H1 (cell line): ENCODE data around the gene SLC47A2. TPM values are rescaled to one million over a fixed set of nuclear protein-coding genes. Genes with fewer than 3 reads are reported as not detected.

ENCODE experiments used
- CTCF ChIA-PET: fragments of 300-600 bp; sonication (Branson Sonifier 250); formaldehyde crosslinking; loops from one replicate; lab custom pipeline; 2021; ENCODE audit not compliant: partially characterized antibody; lab: Charles Lee
- POLR2A ChIA-PET: fragments of 300-600 bp; sonication (Branson Sonifier 250); formaldehyde crosslinking; loops from one replicate; lab custom pipeline; 2021; ENCODE audit warnings: inconsistent platforms; ENCODE audit not compliant: partially characterized antibody; lab: Charles Lee
- DNase-seq, 2 experiments: peaks; one replicate each; pipeline versions ENCODE4 v3.0.0 to v3.0.0-alpha.2; 2010 to 2022; ENCODE audit warnings: low spot score in 2 of 2, low read depth in 1 of 2, mixed read lengths in 1 of 2
- FAIRE-seq: peaks from 2 replicates; lab custom pipeline; 2011; peaks lifted over from hg19 to GRCh38; lab: Jason Lieb, UNC
- H2AFZ ChIP-seq: 2 replicates; pipeline ENCODE4 v1.8.1; 2012; ENCODE audit warnings: low read length, inconsistent platforms
- H2AK5ac ChIP-seq: 2 replicates; pipeline ENCODE4 v1.6.1; 2013; ENCODE audit warnings: low read depth, low read length
- H2BK120ac ChIP-seq: replicated peaks from 2 replicates; pipeline ENCODE3; 2013; ENCODE audit warnings: low read depth, low read length, inconsistent platforms
- H2BK12ac ChIP-seq: 2 replicates; pipeline ENCODE4 v1.6.1; 2013; ENCODE audit warnings: low read depth, low read length
- H2BK15ac ChIP-seq: 2 replicates; pipeline ENCODE4 v1.6.1; 2013; ENCODE audit warnings: low read length
- H2BK20ac ChIP-seq: 2 replicates; pipeline ENCODE4 v1.6.1; 2013; ENCODE audit warnings: low read length
- H2BK5ac ChIP-seq: 2 replicates; pipeline ENCODE4 v1.6.1; 2013; ENCODE audit warnings: low read depth, low read length
- H3K14ac ChIP-seq: 2 replicates; pipeline ENCODE4 v1.6.1; 2013; ENCODE audit warnings: inconsistent platforms; ENCODE audit not compliant: insufficient read length
- H3K18ac ChIP-seq: 2 replicates; pipeline ENCODE4 v1.6.1; 2013; ENCODE audit warnings: low read length; ENCODE audit errors: extremely low read depth
- H3K23ac ChIP-seq: 2 replicates; pipeline ENCODE4 v1.6.1; 2013; ENCODE audit warnings: inconsistent platforms; ENCODE audit not compliant: insufficient read length
- H3K23me2 ChIP-seq: 2 replicates; pipeline ENCODE4 v1.6.1; 2013; ENCODE audit warnings: low read depth, low read length
- H3K27ac ChIP-seq: 2 replicates; pipeline ENCODE4 v1.6.1; 2011; ENCODE audit warnings: low read depth, low read length, inconsistent platforms
- H3K27me3 ChIP-seq, 4 experiments: replicated peaks in 1 of 4; 1 replicate in 1 of 4; 2 replicates in 3 of 4; pipeline versions ENCODE4 v1.6.1 to v1.8.1; 2011 to 2013; ENCODE audit warnings: low read length in 3 of 4, mild to moderate bottlenecking in 3 of 4, inconsistent platforms in 2 of 4, mixed read lengths in 2 of 4, moderate library complexity in 1 of 4; ENCODE audit not compliant: control insufficient read depth in 3 of 4, insufficient read depth in 3 of 4; ENCODE audit errors: extremely low read depth in 1 of 4
- H3K36me3 ChIP-seq, 4 experiments: 2 replicates each; pipeline versions ENCODE4 v1.6.1 to v1.8.1; 2011 to 2013; ENCODE audit warnings: mild to moderate bottlenecking in 4 of 4, low read length in 3 of 4, moderate library complexity in 2 of 4, control low read depth in 1 of 4, inconsistent platforms in 1 of 4; ENCODE audit not compliant: insufficient read depth in 4 of 4, control insufficient read depth in 2 of 4
- H3K4ac ChIP-seq: replicated peaks from 2 replicates; pipeline ENCODE3; 2013; ENCODE audit warnings: low read length, low read depth, mixed read lengths, inconsistent platforms; ENCODE audit not compliant: insufficient read length
- H3K4me1 ChIP-seq, 4 experiments: replicated peaks in 1 of 4; 1 replicate in 1 of 4; 2 replicates in 3 of 4; pipeline versions ENCODE4 v1.6.1 to v1.8.1; 2011 to 2013; ENCODE audit warnings: low read length in 3 of 4, inconsistent platforms in 2 of 4, mixed read lengths in 1 of 4; ENCODE audit not compliant: insufficient read depth in 4 of 4, control insufficient read depth in 3 of 4
- H3K4me2 ChIP-seq, 2 experiments: 2 replicates each; pipeline versions ENCODE4 v1.6.1 to v1.8.1; 2011 to 2013; ENCODE audit warnings: low read depth in 2 of 2, low read length in 2 of 2, control low read depth in 1 of 2, inconsistent platforms in 1 of 2, mild to moderate bottlenecking in 1 of 2; ENCODE audit not compliant: insufficient read depth in 1 of 2
- H3K4me3 ChIP-seq, 4 experiments: fragments of 200-600, 300-600 bp in 1 of 4; sonication (generic), shearing (Covaris generic), sonication (Bioruptor Twin) in 1 of 4; 2 replicates each; pipeline versions ENCODE4 v1.5.1 to v1.8.1; 2011 to 2016; ENCODE audit warnings: low read length in 4 of 4, low read depth in 3 of 4, control low read depth in 2 of 4, inconsistent platforms in 2 of 4, mild to moderate bottlenecking in 2 of 4, mixed read lengths in 1 of 4, moderate library complexity in 1 of 4; ENCODE audit not compliant: insufficient read depth in 2 of 4; ENCODE audit errors: extremely low read depth in 1 of 4
- H3K56ac ChIP-seq: replicated peaks from 2 replicates; pipeline ENCODE3; 2013; ENCODE audit warnings: low read depth, mild to moderate bottlenecking, mixed read lengths, low read length, inconsistent platforms; ENCODE audit not compliant: insufficient read length
- H3K79me1 ChIP-seq: 2 replicates; pipeline ENCODE4 v1.6.1; 2013; ENCODE audit warnings: low read depth, low read length, control low read depth
- H3K79me2 ChIP-seq, 2 experiments: 2 replicates each; pipeline versions ENCODE4 v1.6.1 to v1.8.1; 2012 to 2013; ENCODE audit warnings: low read length in 2 of 2, mild to moderate bottlenecking in 2 of 2, inconsistent platforms in 1 of 2; ENCODE audit not compliant: insufficient read depth in 2 of 2, control insufficient read depth in 1 of 2
- H3K9ac ChIP-seq, 4 experiments: replicated peaks in 1 of 4; 1 replicate in 1 of 4; 2 replicates in 3 of 4; pipeline versions ENCODE4 v1.6.1 to v1.8.1; 2011 to 2013; ENCODE audit warnings: low read depth in 3 of 4, low read length in 3 of 4, control low read depth in 2 of 4, mild to moderate bottlenecking in 2 of 4, moderate library complexity in 2 of 4, inconsistent platforms in 1 of 4; ENCODE audit errors: extremely low read depth in 1 of 4
- H3K9me3 ChIP-seq, 2 experiments: 2 replicates each; pipeline versions ENCODE4 v1.6.1 to v1.8.1; 2012 to 2013; ENCODE audit warnings: mild to moderate bottlenecking in 2 of 2, moderate library complexity in 2 of 2, control low read depth in 1 of 2, inconsistent platforms in 1 of 2, low read depth in 1 of 2, low read length in 1 of 2, mixed read lengths in 1 of 2; ENCODE audit not compliant: insufficient read depth in 2 of 2
- H4K20me1 ChIP-seq, 2 experiments: replicated peaks in 1 of 2; 2 replicates each; pipeline versions ENCODE3 to v1.8.1; 2011 to 2013; ENCODE audit warnings: inconsistent platforms in 2 of 2, low read length in 2 of 2, mild to moderate bottlenecking in 1 of 2; ENCODE audit not compliant: insufficient read depth in 2 of 2, control insufficient read depth in 1 of 2
- H4K5ac ChIP-seq: 2 replicates; pipeline ENCODE4 v1.6.1; 2013; ENCODE audit warnings: low read length, low read depth, mixed read lengths, inconsistent platforms; ENCODE audit not compliant: insufficient read length
- H4K8ac ChIP-seq: 2 replicates; pipeline ENCODE4 v1.8.0; 2013; ENCODE audit warnings: mild to moderate bottlenecking, moderate library complexity, low read length, inconsistent platforms; ENCODE audit not compliant: insufficient read depth; ENCODE audit errors: extremely low read depth
- H4K91ac ChIP-seq: replicated peaks from 2 replicates; pipeline ENCODE3; 2013; ENCODE audit warnings: low read length, mixed read lengths, inconsistent platforms; ENCODE audit not compliant: insufficient read length
- YY1 ChIP-seq: IDR thresholded peaks from 2 replicates; pipeline ENCODE4 v1.6.1; 2011; ENCODE audit warnings: low read depth, mild to moderate bottlenecking, low read length
- WGBS, 2 experiments: shearing (Covaris generic) in 1 of 2; methylation state at CpG; one replicate each; pipeline versions ENCODE4 v1.1.6 to v1.1.7; 2013 to 2015; ENCODE audit warnings: low lambda C conversion rate in 2 of 2, mixed read lengths in 2 of 2, inconsistent platforms in 1 of 2, low coverage in 1 of 2, missing lambda C conversion rate in 1 of 2; ENCODE audit not compliant: insufficient replicate concordance in 2 of 2, insufficient coverage in 1 of 2, insufficient read length in 1 of 2; ENCODE audit errors: extremely low coverage in 1 of 2, missing lambda C conversion rate in 1 of 2; 5-methylcytosine and 5-hydroxymethylcytosine counted together
- polyA plus RNA-seq, 7 experiments: library from polyadenylated mRNA; depleted of rRNA in 3 of 7; stranded (reverse) in 5 of 7; unstranded in 2 of 7; fragments of >200 nt in 5 of 7; fragments of 200-250 nt in 2 of 7; gene quantifications; 1 replicate in 5 of 7; 2 replicates in 1 of 7; 4 replicates in 1 of 7; pipeline versions ENCODE4 v1.2.1 to v1.2.3, GENCODE V29; 2011 to 2013; ENCODE audit warnings: missing spikeins in 2 of 7, mixed read lengths in 2 of 7
- total RNA-seq: library from RNA; stranded (reverse); fragmentation: NEBNext Ultra II Directional; extraction: Animal tissue kit (Norgen Biotek cat#: 25700); gene quantifications from 2 replicates; pipeline ENCODE4 v1.2.1, GENCODE V29; 2021
- TF ChIP-seq, protein P1 (sequence below): IDR thresholded peaks from 2 replicates; pipeline ENCODE4 v1.6.1; 2012; ENCODE audit warnings: low read length, inconsistent platforms

Gene SLC47A2
- total and polyA plus RNA-seq, 2 of the 8 experiments (the other 6 are each of a cell fraction or from before 2014, with no cell fraction given) = not detected

- FAIRE-seq = no peak
- peaks cover 0 to 5% (median 0%) of the 10 kb centered on the region in 4 experiments; a peak in 1 of 7 replicates for H3K4me1 ChIP-seq
- peaks cover 9 to 43% of the 10 kb centered on the region in 2 experiments for H3K79me2 ChIP-seq
- no peak overlapping the region for H3K4ac ChIP-seq
- peaks cover 3% of the 10 kb centered on the region; the same call in 1 of the 2 replicates for H3K79me1 ChIP-seq
- H2BK12ac ChIP-seq = no peak overlapping the region
- 93% methylated on average over 4 of the region's 4 CpGs; no CpG with 5 or more reads in 1 of the 2 experiments for WGBS, 2 experiments
- no peak overlapping the region for H3K14ac ChIP-seq
- H3K27ac ChIP-seq = no peak overlapping the region
- TF ChIP-seq, protein P1, sequence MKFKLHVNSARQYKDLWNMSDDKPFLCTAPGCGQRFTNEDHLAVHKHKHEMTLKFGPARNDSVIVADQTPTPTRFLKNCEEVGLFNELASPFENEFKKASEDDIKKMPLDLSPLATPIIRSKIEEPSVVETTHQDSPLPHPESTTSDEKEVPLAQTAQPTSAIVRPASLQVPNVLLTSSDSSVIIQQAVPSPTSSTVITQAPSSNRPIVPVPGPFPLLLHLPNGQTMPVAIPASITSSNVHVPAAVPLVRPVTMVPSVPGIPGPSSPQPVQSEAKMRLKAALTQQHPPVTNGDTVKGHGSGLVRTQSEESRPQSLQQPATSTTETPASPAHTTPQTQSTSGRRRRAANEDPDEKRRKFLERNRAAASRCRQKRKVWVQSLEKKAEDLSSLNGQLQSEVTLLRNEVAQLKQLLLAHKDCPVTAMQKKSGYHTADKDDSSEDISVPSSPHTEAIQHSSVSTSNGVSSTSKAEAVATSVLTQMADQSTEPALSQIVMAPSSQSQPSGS = no peak
- TF ChIP-seq YY1 = no peak
- TF ChIP-seq, all 59 proteins: peak for 0
- no peak overlapping the region for H3K18ac ChIP-seq
- H4K8ac ChIP-seq = no peak overlapping the region
- no peak overlapping the region for H2AFZ ChIP-seq
- peaks cover 4 to 20% of the 10 kb centered on the region in 2 experiments; a peak in 3 of 4 replicates for H3K9me3 ChIP-seq
- H2BK120ac ChIP-seq = no peak overlapping the region
- H3K36me3 ChIP-seq = peaks cover 4 to 39% (median 22%) of the 10 kb centered on the region in 4 experiments; a peak in 7 of 8 replicates
- H3K9ac ChIP-seq = no peak overlapping the region
- no peaks in the 10 kb centered on the region for H3K27me3 ChIP-seq
- no peak overlapping the region for H2BK20ac ChIP-seq
- H3K56ac ChIP-seq = no peak overlapping the region
- no peak overlapping the region for H4K91ac ChIP-seq
- H4K20me1 ChIP-seq = peaks cover 0 to 2% of the 10 kb centered on the region in 2 experiments
- H2AK5ac ChIP-seq = no peak overlapping the region
- POLR2A ChIA-PET = interaction anchor here (1.3 kb wide), 1 partner anchor 17 kb away, joined by 3 read pairs; no protein-coding TSS in a partner anchor
- no peak overlapping the region for H3K23ac ChIP-seq
- CTCF ChIA-PET = interaction anchor here (0.8 to 2.6 kb wide), 4 partner anchors 40 to 107 kb away, joined by 3 to 15 read pairs (median 6); no protein-coding TSS in a partner anchor
- H3K4me3 ChIP-seq = no peak overlapping the region
- H4K5ac ChIP-seq = no peak overlapping the region
- H3K23me2 ChIP-seq = no peaks in the 10 kb centered on the region
- DNase-seq = no peak
- H3K4me2 ChIP-seq = no peak overlapping the region
- H2BK15ac ChIP-seq = no peak overlapping the region
- no peak overlapping the region for H2BK5ac ChIP-seq
Measured at GRCh38 chr17:19654896-19655295, 61.5 kb downstream of the SLC47A2 start.
